Measurements from ENCODE around the gene ECI1.
A peak's percentile ranks its signal among the peaks of the same experiment; 100 is the strongest.
"Not testable (repeated sequence)": the region's sequence is repeated elsewhere in the genome, so short reads cannot be mapped to it uniquely, and the experiment has no call there.

The ECI1 gene

GRCh38 chr16:2256531-2257140, 5.2 kb upstream of the ECI1 start:
- no peak for DNase-seq (ENCODE audit: low read depth in 1 of 2, low spot score in 1 of 2)

GRCh38 chr16:2253293-2253692, 1.9 kb upstream of the ECI1 start:
- no peak for DNase-seq (ENCODE audit: low read depth in 1 of 2, low spot score in 1 of 2)

- no peak for DNase-seq (ENCODE audit: low read depth in 1 of 2, low spot score in 1 of 2)
Observed at GRCh38 chr16:2252806-2253148, 1.4 kb upstream of the ECI1 start.

- DNase-seq (ENCODE audit: low read depth in 1 of 2, low spot score in 1 of 2), result peak in 1 of 2 donors; percentile 37
Observed at GRCh38 chr16:2250652-2251295, 613 bp downstream of the ECI1 start.

GRCh38 chr16:2246301-2246885, 5.0 kb downstream of the ECI1 start:
- DNase-seq (ENCODE audit: low read depth in 1 of 2, low spot score in 1 of 2), result no peak

- DNase-seq (ENCODE audit: low read depth in 1 of 2, low spot score in 1 of 2), result no peak
Observed at GRCh38 chr16:2244926-2245795, 6.2 kb downstream of the ECI1 start.

- no peak for DNase-seq (ENCODE audit: low read depth in 1 of 2, low spot score in 1 of 2)
Observed at GRCh38 chr16:2244301-2244700, 7.1 kb downstream of the ECI1 start.

- DNase-seq (ENCODE audit: low read depth in 1 of 2, low spot score in 1 of 2), result no peak
Observed at GRCh38 chr16:2243781-2244180, 7.6 kb downstream of the ECI1 start.

- no peak for DNase-seq (ENCODE audit: low read depth in 1 of 2, low spot score in 1 of 2)
Observed at GRCh38 chr16:2243031-2243528, 8.3 kb downstream of the ECI1 start.

GRCh38 chr16:2242598-2242997, 8.8 kb downstream of the ECI1 start:
- no peak for DNase-seq (ENCODE audit: low read depth in 1 of 2, low spot score in 1 of 2)

- not testable (repeated sequence) for DNase-seq (ENCODE audit: low read depth in 1 of 2, low spot score in 1 of 2)
Observed at GRCh38 chr16:2240331-2240730, 11.1 kb downstream of the ECI1 start.

- DNase-seq (ENCODE audit: low read depth in 1 of 2, low spot score in 1 of 2), result no peak
Observed at GRCh38 chr16:2238838-2239675, 12.3 kb downstream of the ECI1 start.

- DNase-seq (ENCODE audit: low read depth in 1 of 2, low spot score in 1 of 2), result no peak
Observed at GRCh38 chr16:2238150-2238837, 13.1 kb downstream of the ECI1 start.

GRCh38 chr16:2237493-2238149, 13.8 kb downstream of the ECI1 start:
- no peak for DNase-seq (ENCODE audit: low read depth in 1 of 2, low spot score in 1 of 2)

- DNase-seq (ENCODE audit: low read depth in 1 of 2, low spot score in 1 of 2), result no peak
Observed at GRCh38 chr16:2237102-2237482, 14.3 kb downstream of the ECI1 start.

- no peak for DNase-seq (ENCODE audit: low read depth in 1 of 2, low spot score in 1 of 2)
Observed at GRCh38 chr16:2236337-2237101, 14.9 kb downstream of the ECI1 start, which contains the start of gene DNASE1L2. Gene DNASE1L2, plus strand, starts transcription at chr16:2236444. Its CDS starts 373 bp downstream, at chr16:2236817.

- DNase-seq (ENCODE audit: low read depth in 1 of 2, low spot score in 1 of 2), result no peak
Observed at GRCh38 chr16:2235695-2236336, 15.6 kb downstream of the ECI1 start.

- DNase-seq (ENCODE audit: low read depth in 1 of 2, low spot score in 1 of 2), result no peak
Observed at GRCh38 chr16:2235234-2235651, 16.1 kb downstream of the ECI1 start.
